CD4-positive, alpha-beta T cell treated with Interferon gamma for 1 hour (primary cell): ENCODE data around the gene VWA8.
"Not testable (repeated sequence)": the region's sequence is repeated elsewhere in the genome, so short reads cannot be mapped to it uniquely, and the experiment has no call there.

ENCODE experiments used
- DNase-seq: peaks from one replicate; pipeline ENCODE4 v3.0.0-alpha.2; 2020

Gene VWA8

DNA sequence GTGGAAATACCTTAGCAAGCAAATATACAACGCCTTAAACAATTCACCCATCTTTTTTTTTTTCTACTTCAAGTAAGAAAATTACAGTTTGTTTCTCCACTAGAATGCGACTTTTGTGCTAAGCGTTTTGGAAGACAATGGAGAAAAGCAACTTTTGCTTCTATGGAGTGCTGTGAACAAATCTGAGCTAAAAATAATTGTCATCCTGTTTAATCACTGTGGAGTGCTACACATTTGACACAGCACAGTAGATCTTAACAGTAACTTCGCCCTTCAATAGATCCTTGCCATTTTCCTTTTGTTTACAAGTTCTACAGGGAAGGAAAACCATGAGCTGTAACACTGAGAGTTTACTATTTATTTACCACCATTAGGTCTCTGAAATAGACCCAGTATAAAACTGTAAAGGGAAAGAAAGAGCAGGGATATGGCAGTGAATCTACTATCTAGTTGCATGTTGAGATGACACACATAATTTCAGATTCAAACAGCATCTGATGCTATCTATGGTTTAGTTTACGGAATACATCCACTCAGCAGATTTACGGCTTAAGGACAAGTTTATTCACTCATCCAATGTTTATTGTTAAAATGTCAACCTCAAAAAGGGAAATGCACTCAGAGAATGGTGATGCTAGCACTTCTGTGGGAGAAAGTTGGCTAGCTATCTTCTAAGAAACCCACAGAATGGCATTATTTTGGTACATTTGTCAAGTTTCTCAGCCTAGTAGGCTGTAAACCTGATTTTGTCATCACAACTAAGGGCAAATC lies 175.3 kb downstream of the VWA8 start:
- no peak for DNase-seq

GRCh38 chr13:41782086-41782485 lies 178.8 kb downstream of the VWA8 start:
- no peak for DNase-seq

- DNase-seq: no peak
Observed at GRCh38 chr13:41780715-41781706, 179.9 kb downstream of the VWA8 start.

DNA sequence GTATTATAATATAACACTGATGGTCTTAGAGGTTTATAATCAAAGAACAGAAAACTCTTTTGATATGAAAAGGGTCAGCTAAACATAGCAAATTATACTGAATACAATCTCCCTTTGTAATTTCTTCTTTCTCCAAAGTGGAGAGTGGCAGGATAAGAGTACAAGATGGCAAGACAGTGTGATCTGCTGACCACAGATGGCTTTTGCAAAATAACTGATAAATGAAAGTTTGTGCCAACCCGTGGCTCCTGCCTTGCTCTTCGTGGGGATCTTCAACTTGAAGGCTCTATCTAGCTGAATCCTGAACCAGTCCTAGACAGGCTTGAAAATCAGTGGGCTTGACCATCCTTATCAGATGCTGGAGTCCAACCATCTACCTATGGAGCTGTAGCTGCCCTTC lies 185.7 kb downstream of the VWA8 start:
- DNase-seq: no peak

GRCh38 chr13:41774605-41775218 lies 186.2 kb downstream of the VWA8 start:
- no peak for DNase-seq

DNA sequence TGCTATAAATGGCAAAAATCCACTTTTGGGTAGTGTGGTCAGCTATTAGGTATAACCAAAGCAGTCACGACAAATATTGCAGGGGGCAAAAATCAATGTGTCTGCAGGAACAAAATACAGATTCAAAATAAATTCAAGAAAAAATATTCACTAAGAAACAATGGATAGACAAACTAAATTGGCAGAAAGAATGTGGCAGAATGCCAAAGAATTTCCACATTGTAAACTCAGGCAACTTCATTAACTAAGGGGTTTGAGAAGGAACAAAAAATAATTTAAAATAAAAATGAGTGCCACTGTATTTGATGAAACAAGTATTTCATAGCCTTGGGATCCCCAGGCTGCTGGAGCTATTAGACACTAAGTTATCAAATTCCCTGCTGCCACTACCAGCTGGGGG lies 193.1 kb downstream of the VWA8 start:
- no peak for DNase-seq

DNA sequence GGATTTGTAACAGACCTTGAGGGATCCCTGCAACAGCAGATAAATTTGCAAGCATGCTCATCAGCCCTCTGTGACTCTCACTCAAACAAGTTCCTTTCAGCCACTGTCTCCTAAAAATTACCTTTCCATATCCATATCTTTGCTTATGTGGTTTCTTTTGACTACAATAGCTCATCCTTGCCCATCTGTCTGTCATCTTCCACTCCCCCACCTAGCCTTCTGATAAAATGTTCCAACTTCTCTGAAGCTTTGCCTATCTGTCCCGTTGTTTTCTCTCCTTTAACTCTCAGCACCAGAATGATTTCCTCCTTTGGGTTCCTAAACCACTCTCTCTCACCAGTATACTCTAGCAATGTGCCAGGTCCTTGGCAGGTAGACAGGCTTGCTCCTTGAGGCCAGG lies 194.5 kb downstream of the VWA8 start:
- no peak for DNase-seq

DNA sequence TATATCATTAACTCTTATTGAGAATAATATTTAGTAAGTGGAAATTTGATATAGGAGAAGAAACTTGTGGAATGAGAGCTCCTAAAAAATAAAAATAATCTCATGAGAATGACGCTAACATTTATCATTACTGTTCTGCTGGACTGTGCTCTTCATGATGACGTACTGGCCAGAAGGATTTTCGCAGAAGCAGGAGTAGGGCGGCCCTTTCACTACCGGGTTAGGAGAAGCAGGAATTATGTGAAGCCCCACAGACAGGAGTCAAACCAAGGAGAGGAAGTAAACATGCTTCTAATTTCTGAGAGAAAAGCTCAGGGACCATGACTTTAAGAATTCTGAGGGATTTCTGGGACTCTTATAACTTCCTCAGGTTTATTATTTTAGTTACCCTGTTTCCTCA lies 195.1 kb downstream of the VWA8 start:
- DNase-seq: no peak

DNA sequence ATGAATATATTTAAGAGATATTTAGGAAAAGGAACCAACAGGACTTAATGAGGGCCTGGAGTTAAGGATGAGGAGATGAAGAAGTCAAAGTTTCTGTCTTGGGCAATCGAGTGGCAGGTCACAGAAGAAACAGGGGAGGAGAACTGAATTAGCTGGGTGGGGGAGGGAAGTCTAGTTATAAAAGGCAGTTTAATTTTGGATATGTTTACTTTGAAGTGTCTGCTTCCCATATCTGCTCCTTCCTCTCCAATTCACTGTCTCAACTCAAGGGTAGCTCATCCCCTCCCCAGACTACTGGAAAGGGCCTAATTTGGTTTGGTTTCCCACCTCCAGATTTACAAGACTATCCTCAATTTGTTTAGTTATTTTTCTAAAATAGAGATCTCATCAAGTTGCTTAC lies 195.9 kb downstream of the VWA8 start:
- no peak for DNase-seq

DNA sequence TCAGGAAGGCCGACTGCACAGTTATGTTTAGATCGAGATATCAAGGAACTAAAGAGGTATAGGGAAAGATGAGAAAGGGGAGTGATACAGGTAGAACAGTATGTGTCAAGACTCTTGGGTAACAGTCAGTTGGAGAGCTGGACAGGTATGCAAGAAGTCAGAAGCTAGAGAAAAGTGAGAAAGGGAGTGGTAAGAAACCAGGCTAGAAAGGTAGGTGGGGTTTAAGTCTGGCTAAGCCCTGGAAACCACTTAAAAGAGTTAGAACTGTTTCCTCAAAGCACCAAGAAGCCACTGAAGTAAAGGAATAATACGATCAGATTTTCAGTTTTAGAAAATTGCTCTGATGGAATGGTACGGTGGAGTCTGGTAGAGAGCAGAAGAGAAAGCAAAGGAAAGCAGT lies 196.4 kb downstream of the VWA8 start:
- no peak for DNase-seq

- DNase-seq: no peak
Observed at GRCh38 chr13:41763782-41764181, 197.1 kb downstream of the VWA8 start.

GRCh38 chr13:41762796-41763195 lies 198.1 kb downstream of the VWA8 start:
- DNase-seq: no peak

DNA sequence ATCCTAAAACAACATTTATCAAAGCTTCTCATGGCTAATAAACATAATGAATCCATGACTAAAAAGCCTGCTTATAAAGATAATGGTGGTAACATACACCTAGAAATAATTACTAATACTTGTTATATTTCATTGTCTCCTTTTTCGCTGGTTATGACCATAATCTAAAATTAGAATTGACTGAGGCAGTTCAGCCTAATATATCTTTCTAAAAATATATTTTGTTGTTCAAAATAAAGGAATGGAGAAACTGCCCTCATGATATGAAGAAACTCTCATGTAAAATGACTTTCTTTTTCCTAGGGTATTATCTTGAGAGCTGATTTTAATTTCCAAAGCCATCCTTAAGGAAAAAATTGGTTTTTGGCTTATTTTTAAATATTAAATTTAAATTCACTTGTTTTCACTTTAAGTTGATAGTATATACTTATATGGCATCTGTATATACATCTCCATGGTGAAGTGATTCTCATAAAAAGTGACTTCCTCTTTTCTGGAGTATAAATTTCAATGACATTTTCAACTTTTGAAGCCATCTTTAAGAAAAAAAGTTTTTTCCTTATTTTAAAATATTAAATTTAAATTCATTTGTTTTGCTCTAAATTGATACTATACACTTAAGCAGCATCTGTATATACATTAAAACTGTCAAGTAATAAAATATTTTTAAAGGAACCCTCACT lies 204.6 kb downstream of the VWA8 start:
- no peak for DNase-seq

DNA sequence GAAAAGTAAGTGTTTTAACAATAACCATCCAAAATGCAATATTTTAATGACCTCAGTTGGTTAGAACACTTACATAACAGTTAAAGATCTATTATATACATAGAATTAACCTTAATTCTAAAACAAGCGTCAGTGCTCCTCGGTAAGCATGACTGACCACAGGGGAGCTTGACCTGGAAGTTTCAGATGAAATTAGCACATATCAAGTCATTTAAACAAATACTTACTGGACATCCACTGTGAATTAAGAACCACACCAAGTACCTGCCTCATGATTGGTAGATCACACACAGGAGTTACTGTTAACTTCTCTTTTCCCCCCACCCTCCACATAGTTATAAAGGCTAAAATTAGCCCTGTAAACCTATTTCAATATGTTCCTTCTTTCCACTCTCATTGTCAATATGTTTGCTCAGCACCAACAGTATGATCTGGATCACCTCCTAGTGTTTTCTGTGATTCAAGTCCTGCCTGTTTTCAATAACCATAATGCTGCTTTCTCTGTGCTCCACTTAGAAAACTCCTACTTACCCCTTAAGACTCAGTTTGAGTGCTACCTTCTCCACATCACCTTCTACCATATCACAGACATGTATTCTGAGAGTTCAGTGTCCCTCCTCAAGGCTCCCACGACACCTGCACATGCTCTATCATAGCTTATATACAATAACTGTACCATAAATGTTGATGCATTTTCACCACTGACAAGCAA lies 209.0 kb downstream of the VWA8 start:
- no peak for DNase-seq

- DNase-seq: no peak
Observed at GRCh38 chr13:41751277-41751676, 209.6 kb downstream of the VWA8 start.

DNA sequence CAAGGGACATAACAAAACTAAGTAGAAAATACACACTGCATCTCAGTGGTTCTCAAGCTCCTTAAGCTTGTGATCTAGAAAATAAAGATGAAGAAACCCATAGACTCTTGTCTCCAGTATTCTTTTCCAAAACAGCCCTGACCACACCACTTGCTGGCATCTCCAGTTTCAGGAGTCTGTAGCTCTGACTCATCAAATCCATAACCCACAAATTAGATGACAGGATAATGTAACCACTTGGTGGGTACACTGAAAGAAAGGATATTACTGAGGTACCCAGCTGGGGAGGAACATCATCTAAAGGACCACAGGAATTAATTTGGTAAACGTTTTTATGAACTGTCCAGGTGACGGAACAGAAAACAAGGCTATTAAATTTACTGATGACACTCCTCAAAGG lies 214.7 kb downstream of the VWA8 start:
- DNase-seq: no peak

DNA sequence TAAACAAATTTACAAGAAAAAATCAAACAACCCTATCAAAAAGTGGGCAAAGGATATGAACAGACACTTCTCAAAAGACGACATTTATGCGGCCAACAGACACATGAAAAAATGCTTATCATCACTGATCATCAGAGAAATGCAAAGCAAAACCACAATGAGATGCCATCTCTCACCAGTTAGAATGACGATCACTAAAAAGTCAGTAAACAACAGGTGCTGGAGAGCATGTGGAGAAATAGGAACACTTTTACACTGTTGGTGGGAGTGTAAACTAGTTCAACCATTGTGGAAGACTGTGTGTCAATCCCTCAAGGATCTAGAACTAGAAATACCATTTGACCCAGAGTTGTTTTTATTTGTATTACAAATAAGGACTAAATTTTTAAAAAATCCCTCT lies 215.4 kb downstream of the VWA8 start:
- DNase-seq: not testable (repeated sequence)

GRCh38 chr13:41742917-41743552 lies 217.9 kb downstream of the VWA8 start:
- no peak for DNase-seq

- DNase-seq: no peak
Observed at GRCh38 chr13:41740479-41740878, 220.4 kb downstream of the VWA8 start.

- DNase-seq: no peak
Observed at GRCh38 chr13:41722684-41723535, 238.0 kb downstream of the VWA8 start.
